NT2/D1 (cell line): ENCODE data around the gene POLR2I.

Source experiments
- DNase-seq: peaks from one replicate; pipeline ENCODE4 v3.0.0-alpha.2; 2011; ENCODE audit warnings: low read depth, low spot score
- H3K27me3 ChIP-seq: 2 replicates; pipeline ENCODE4 v1.6.0; 2011; ENCODE audit warnings: mild to moderate bottlenecking; ENCODE audit not compliant: insufficient read length, insufficient read depth
- H3K36me3 ChIP-seq: 2 replicates; pipeline ENCODE4 v1.6.1; 2011; ENCODE audit warnings: mild to moderate bottlenecking, low read length, mixed read lengths; ENCODE audit not compliant: insufficient read depth, insufficient read length
- H3K4me1 ChIP-seq: 2 replicates; pipeline ENCODE4 v1.5.1; 2011; ENCODE audit not compliant: insufficient read depth, insufficient read length
- H3K4me3 ChIP-seq: 2 replicates; pipeline ENCODE4 v1.5.1; 2011; ENCODE audit warnings: low read depth; ENCODE audit not compliant: insufficient read length
- H3K9ac ChIP-seq: 2 replicates; pipeline ENCODE4 v1.6.0; 2011; ENCODE audit warnings: low read depth; ENCODE audit not compliant: insufficient read length
- H3K9me3 ChIP-seq: 2 replicates; pipeline ENCODE4 v1.5.1; 2011; ENCODE audit warnings: mild to moderate bottlenecking, low read length; ENCODE audit not compliant: insufficient read depth
- SUZ12 ChIP-seq: IDR thresholded peaks from 2 replicates; pipeline ENCODE4 v1.6.1; 2011; ENCODE audit not compliant: insufficient read length, insufficient read depth; ENCODE audit errors: extremely low read depth
- YY1 ChIP-seq: IDR thresholded peaks from 2 replicates; pipeline ENCODE4 v1.6.1; 2011; ENCODE audit not compliant: insufficient read length, insufficient read depth
- ZNF274 ChIP-seq: IDR thresholded peaks from 2 replicates; pipeline ENCODE4 v1.6.1; 2011; ENCODE audit warnings: mild to moderate bottlenecking, low read depth, low read length

POLR2I gene

DNA sequence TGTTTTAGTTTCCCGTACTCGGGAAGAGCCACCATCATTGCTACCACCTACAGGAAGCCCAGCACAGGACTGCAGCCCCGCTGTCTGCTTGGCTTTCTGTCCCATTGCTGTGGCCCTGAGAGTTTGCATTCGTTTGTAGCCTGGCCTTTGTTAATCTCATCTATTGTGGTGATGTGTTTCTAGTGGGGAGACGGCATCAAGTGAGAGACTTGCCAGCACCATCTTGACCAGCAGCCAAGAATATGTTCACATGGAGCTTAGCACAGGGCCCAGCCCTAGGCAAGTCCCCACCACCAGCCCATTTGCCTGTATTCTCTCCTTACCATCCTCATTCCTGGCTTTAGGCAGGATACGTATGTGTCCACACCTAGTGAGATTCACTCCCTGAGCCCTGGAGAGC lies 21.0 kb downstream of the POLR2I start:
- H3K36me3 ChIP-seq = peaks cover 61% of the 10 kb centered on the region

DNA sequence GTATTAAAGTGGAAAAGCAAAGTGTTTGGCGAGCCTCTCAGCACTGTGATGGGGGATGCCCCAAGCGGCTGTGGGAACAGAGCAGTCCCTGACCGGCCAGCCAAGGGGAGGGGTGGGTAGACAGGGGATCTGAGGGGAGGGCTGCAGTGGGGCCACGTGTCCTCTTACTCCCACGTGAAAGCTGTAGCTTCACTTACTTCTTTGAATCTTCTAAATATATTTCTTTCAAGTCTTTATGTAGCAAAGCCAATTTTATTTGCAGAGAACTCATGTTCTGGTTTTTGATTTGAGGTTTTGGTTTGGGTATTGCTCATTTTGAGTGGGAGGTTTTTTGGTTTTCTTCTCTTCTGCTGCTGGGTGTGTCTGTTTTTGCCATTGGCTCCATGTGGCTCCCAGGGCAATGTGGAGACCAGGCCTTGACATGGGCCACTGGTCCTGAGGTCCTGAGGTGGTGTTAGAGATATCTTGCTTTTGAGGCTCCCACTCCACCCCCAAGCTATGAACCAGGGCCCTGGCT lies 21.5 kb downstream of the POLR2I start:
- H3K27me3 ChIP-seq = no peaks in the 10 kb centered on the region
- DNase-seq = no peak
- H3K4me3 ChIP-seq = no peak overlapping the region
- H3K36me3 ChIP-seq = peaks cover 66% of the 10 kb centered on the region
- no peaks in the 10 kb centered on the region for H3K4me1 ChIP-seq
- TF ChIP-seq YY1 = no peak
- no peak for TF ChIP-seq SUZ12
- TF ChIP-seq ZNF274 = no peak
- H3K9ac ChIP-seq = no peak overlapping the region
- no peaks in the 10 kb centered on the region for H3K9me3 ChIP-seq

More for the DNA sequence above, 21.0 kb downstream of the POLR2I start:
- no peak overlapping the region for H3K9ac ChIP-seq
- no peaks in the 10 kb centered on the region for H3K27me3 ChIP-seq
- no peak overlapping the region for H3K4me3 ChIP-seq
- no peak for DNase-seq
- no peak for TF ChIP-seq ZNF274
- no peaks in the 10 kb centered on the region for H3K4me1 ChIP-seq
- H3K9me3 ChIP-seq = no peaks in the 10 kb centered on the region

GRCh38 chr19:36092566-36092965 lies 22.1 kb downstream of the POLR2I start:
- TF ChIP-seq SUZ12 (no peak), ZNF274 (no peak), YY1 (no peak)
- no peak overlapping the region for H3K4me3 ChIP-seq
- no peak for DNase-seq
- H3K9ac ChIP-seq = no peak overlapping the region
- no peaks in the 10 kb centered on the region for H3K27me3 ChIP-seq
- no peaks in the 10 kb centered on the region for H3K9me3 ChIP-seq
- H3K36me3 ChIP-seq = peaks cover 69% of the 10 kb centered on the region
- H3K4me1 ChIP-seq = no peaks in the 10 kb centered on the region

- peaks cover 66% of the 10 kb centered on the region for H3K36me3 ChIP-seq
- no peak overlapping the region for H3K9ac ChIP-seq
- no peak for DNase-seq
Observed at GRCh38 chr19:36090910-36091695, 23.6 kb downstream of the POLR2I start.

DNA sequence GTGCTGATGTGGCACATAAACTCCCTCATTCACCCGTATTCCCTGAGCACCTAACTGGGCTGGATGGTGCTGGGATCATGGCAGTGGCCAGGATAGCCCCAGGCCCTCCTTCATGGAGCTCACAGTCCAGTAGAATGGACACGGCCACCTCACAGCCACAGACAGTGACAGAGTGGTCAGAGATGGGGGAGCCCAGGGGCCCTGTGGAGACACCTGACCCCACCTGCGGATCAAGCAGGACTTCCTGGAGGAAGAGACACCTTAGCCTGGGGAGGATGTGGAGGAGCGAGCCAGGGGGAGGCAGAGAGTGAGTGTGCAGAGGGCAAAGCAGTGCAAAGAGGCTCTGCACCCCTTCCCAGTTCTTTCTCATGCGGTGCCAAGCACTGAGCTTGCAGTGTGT lies 24.8 kb downstream of the POLR2I start:
- no peak for TF ChIP-seq ZNF274
- no peak for TF ChIP-seq YY1
- TF ChIP-seq SUZ12 = no peak
- Histone ChIP-seq H3K9me3 (no peaks in the 10 kb centered on the region), H3K4me3 (no peak overlapping the region), H3K27me3 (no peaks in the 10 kb centered on the region), H3K4me1 (no peaks in the 10 kb centered on the region), H3K9ac (no peak overlapping the region), H3K36me3 (peaks cover 68% of the 10 kb centered on the region)
- no peak for DNase-seq

More at GRCh38 chr19:36090910-36091695, 23.6 kb downstream of the POLR2I start:
- TF ChIP-seq ZNF274 = no peak
- TF ChIP-seq YY1 = no peak
- no peak for TF ChIP-seq SUZ12
- Histone ChIP-seq H3K4me3 (no peak overlapping the region), H3K4me1 (no peaks in the 10 kb centered on the region), H3K9me3 (no peaks in the 10 kb centered on the region), H3K27me3 (no peaks in the 10 kb centered on the region)

DNA sequence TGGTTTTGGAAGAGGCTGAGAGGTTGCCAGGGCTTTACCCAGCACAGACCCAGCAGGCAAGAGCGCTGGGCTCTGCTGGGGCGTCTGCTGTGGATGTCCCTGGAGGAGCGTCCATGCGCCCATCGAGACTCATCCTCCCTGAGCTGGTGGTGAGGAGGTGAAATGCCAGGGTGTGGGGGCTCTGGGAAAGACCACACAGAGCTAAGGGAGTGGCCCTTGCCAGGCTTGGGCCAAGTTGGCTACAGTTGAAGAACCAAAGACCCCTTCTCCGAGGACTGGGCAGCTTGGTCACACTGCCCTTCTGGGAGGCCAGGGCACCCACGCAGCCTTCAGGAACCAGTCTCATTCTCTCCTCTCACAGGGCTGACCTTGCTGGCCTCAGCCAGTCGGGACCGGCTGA lies 28.3 kb downstream of the POLR2I start:
- Histone ChIP-seq H3K27me3 (no peaks in the 10 kb centered on the region), H3K9me3 (no peaks in the 10 kb centered on the region), H3K4me3 (no peak overlapping the region), H3K4me1 (no peaks in the 10 kb centered on the region), H3K36me3 (peaks cover 79% of the 10 kb centered on the region), H3K9ac (no peak overlapping the region)
- TF ChIP-seq SUZ12 = no peak
- TF ChIP-seq ZNF274 = no peak
- no peak for TF ChIP-seq YY1
- no peak for DNase-seq

DNA sequence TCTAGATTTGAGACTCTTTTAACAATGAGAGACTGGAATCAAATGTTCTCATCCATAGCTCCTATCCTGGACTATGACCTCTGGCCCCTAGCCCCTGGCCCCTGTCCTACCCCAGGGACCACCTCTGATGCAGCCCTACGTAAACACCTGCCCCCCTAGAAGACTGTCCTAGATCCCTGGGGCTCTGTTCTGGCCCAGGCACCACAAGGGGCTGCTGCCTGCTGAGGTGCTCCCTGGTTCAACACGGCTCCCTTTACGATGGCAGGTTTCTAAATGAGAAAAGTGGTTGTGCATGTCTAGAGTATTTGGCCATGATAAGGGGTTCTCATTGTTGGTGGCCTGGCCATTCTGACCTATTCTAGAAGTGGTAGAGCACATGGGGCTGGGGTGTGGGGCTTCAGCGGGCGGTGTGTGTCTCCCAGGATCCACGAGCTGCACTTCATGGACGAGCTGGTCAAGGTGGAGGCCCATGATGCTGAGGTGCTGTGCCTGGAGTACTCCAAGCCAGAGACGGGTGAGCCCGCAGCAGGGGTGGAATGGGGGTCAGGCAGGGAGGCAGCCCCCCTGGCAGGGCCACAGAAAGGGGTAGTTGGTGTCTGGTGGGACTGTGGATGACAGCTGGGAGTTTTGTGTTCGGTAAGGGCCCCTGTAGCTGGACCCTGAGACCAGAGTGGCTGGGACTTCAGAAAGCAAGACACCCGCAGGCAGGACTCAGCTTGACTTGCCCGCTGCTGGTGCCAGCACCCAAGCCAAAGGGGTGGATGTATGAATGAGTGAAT lies 30.3 kb downstream of the POLR2I start:
- Histone ChIP-seq H3K9ac (no peak overlapping the region), H3K36me3 (peaks cover 72% of the 10 kb centered on the region), H3K27me3 (no peaks in the 10 kb centered on the region), H3K4me1 (no peaks in the 10 kb centered on the region), H3K4me3 (no peak overlapping the region), H3K9me3 (no peaks in the 10 kb centered on the region)
- no peak for TF ChIP-seq YY1
- DNase-seq = no peak
